Measurements from ENCODE around the gene NUS1.
"Not testable (repeated sequence)": the region's sequence is repeated elsewhere in the genome, so short reads cannot be mapped to it uniquely, and the experiment has no call there.

NUS1 gene

DNA sequence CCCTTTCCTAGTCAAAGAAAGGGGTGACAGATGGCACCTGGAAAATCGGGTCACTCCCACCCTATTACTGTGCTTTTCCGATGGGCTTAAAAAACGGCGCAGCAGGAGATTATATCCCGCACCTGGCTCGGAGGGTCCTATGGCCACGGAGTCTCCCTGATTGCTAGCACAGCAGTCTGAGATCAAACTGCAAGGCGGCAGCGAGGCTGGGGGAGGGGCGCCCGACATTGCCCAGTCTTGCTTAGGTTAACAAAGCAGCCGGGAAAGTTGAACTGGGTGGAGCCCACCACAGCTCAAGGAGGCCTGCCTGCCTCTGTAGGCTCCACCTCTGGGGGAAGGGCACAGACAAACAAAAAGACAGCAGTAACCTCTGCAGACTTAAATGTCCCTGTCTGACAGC is 46.3 kb downstream of the NUS1 start:
- DNase-seq = not testable (repeated sequence)

DNA sequence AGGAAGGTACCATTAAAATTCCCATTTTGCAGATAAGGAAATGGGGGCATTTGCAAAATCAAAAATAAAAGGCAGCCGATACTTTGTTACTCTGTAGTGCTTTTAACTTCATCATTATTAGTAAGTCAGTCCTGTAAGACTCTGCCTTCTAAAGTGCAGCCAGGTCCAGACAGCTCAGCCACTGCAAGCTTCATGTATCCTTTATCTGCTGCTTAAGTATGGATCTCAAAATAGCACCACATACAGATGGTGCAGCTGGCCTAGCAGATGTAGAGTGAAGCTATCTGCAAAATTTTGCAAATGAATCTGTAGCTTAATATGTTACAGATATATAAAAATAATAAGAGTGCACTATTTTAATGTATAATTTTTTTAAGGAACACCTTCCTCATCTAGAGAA is 53.4 kb downstream of the NUS1 start:
- no peak for DNase-seq

DNA sequence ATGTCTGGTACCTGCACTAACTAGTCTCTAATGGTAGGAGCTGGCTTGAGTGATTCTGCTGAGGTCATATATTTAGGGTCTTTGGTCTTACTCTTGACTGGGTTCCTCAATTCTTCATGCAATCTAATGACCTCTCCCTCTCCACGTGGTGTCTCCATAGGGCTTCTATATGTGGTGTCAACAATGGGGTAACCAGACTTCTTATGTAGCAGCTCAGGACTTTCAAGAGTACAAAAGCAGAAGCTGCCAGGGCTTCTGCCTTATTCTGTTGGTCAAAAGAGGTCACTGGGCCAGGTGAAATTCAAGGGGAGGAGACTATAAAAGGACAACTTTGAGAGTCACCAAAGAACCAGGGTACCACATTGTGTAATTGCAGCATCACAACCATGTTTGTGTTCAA is 54.3 kb downstream of the NUS1 start:
- no peak for DNase-seq

DNA sequence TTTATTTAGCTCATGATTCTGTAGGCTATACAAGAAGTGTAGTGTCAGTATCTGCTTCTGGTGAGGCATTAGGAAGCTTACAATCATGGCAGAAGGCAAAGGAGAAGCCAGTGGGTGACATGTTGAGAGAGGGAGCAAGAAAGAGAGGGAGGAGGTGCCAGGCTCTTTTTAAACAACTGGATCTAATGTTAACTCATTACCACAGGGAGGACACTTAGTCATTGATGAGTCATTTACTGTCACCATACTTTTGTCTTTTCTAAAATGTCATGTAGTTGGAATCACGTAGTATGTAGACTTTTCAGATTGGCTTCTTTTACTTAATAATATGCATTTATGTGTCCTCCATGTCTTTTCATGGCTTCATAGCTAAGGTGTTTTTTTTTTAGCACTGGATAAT is 58.1 kb downstream of the NUS1 start:
- no peak for DNase-seq

DNA sequence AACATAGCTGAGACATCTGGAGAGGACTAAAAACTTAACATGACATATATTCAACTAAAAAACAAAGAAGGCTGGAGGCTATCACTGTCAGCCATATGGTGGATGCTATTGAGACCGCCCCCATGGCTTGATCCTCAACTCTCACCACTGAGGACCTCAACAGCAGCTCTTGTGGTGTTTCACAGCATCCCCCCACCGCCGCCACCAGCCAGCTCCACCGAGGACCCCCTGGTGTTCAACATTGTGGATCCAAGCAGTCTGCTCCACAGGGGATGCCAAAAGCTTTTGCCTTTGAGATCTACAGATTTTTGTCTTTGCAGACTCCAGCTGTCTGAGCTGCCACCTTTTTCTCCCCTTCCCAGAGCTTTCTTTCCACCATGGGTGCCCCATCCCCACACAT is 64.6 kb downstream of the NUS1 start:
- DNase-seq = no peak

DNA sequence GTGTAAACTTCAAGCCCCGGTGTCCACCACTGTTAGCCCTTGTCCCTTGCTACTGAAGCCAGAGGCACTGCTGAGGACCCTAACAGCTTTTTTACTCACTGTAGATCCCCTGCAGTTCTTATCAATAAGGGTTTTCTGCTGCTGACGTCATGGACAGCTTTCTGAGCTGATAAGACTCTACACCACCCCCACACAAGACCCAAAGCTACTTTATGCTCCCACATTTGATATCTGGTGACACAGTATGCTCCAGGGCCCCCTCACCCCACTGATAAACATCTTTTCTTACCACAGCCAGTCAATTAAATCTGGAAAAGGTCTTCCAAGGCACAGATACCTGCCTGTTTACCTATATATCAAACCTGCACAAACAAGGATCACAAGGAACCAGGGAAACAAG is 65.3 kb downstream of the NUS1 start:
- DNase-seq = no peak

DNA sequence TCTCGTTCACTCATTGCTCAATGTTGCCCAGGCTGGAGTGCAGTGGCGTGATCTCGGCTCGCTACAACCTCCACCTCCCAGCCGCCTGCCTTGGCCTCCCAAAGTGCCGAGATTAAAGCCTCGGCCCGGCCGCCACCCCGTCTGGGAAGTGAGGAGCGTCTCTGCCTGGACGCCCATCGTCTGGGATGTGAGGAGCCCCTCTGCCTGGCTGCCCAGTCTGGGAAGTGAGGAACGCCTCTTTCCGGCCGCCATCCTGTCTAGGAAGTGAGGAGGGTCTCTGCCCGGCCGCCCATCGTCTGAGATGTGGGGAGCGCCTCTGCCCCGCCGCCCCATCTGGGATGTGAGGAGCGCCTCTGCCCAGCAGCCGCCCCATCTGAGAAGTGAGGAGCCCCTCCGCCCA is 75.4 kb downstream of the NUS1 start:
- DNase-seq = not testable (repeated sequence)
